Measurements from ENCODE around the gene LSG1. TPM values are rescaled to one million over a fixed set of nuclear protein-coding genes. Genes with fewer than 3 reads are reported as not detected.

The LSG1 gene
- total and polyA plus RNA-seq, 2 of the 13 experiments (the other 11 are each of a cell fraction or from before 2014, with no cell fraction given) = 21.4 to 32.1 TPM

GRCh38 chr3:194682694-194683310 is 10.8 kb upstream of the LSG1 start (continued):
- TF ChIP-seq, protein P1, sequence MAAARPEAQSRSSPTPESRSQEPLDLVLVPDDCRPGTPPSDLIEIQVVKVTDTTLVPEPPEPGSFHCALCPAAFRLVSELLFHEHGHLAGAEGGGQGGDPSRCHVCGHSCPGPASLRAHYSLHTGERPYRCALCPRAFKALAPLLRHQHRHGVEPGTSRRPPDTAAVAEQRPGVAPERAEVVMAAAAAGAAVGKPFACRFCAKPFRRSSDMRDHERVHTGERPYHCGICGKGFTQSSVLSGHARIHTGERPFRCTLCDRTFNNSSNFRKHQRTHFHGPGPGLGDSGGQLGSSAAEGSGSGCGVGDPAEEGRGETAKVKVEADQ (CRISPR knock-in tag; IDR thresholded peaks at IDR 0.05; ENCODE audit: borderline replicate concordance) = no peak
- peak; percentile 7; the same call in 1 of the 2 replicates for TF ChIP-seq SOX5 (CRISPR knock-in tag; IDR thresholded peaks at IDR 0.05; ENCODE audit: borderline replicate concordance)
- TF ChIP-seq KLF12 (CRISPR knock-in tag; IDR thresholded peaks at IDR 0.05; ENCODE audit: borderline replicate concordance) = no peak
- peak; percentile 31; the same call in 1 of the 2 replicates for TF ChIP-seq RXRA (CRISPR knock-in tag; IDR thresholded peaks at IDR 0.05)
- TF ChIP-seq, protein P2, sequence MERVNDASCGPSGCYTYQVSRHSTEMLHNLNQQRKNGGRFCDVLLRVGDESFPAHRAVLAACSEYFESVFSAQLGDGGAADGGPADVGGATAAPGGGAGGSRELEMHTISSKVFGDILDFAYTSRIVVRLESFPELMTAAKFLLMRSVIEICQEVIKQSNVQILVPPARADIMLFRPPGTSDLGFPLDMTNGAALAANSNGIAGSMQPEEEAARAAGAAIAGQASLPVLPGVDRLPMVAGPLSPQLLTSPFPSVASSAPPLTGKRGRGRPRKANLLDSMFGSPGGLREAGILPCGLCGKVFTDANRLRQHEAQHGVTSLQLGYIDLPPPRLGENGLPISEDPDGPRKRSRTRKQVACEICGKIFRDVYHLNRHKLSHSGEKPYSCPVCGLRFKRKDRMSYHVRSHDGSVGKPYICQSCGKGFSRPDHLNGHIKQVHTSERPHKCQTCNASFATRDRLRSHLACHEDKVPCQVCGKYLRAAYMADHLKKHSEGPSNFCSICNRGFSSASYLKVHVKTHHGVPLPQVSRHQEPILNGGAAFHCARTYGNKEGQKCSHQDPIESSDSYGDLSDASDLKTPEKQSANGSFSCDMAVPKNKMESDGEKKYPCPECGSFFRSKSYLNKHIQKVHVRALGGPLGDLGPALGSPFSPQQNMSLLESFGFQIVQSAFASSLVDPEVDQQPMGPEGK (CRISPR knock-in tag; IDR thresholded peaks at IDR 0.05) = peak; percentile 23; the same call in 1 of the 2 replicates
- TF ChIP-seq ZNF891 (CRISPR knock-in tag; IDR thresholded peaks at IDR 0.05) = peak; percentile 65; the same call in 1 of the 2 replicates
- 0 out of 2 replicates have a peak, but pooled peaks have one; percentile 28 for TF ChIP-seq ZNF253 (CRISPR knock-in tag; IDR thresholded peaks at IDR 0.05; ENCODE audit: borderline replicate concordance)
- 0 out of 2 replicates have a peak, but pooled peaks have one; percentile 33 for TF ChIP-seq RCOR2 (CRISPR knock-in tag; IDR thresholded peaks at IDR 0.05)
- TF ChIP-seq RAD51 (IDR thresholded peaks at IDR 0.05; ENCODE audit: borderline replicate concordance) = no peak
- TF ChIP-seq SP1 (IDR thresholded peaks at IDR 0.05) = no peak
- TF ChIP-seq SP1 (CRISPR knock-in tag; IDR thresholded peaks at IDR 0.05) = no peak
- 0 out of 2 replicates have a peak, but pooled peaks have one; percentile 27 for TF ChIP-seq ZNF274 (CRISPR knock-in tag; IDR thresholded peaks at IDR 0.05)
- peak; percentile 52; the same call in 1 of the 2 replicates for TF ChIP-seq HDAC2 (CRISPR knock-in tag; IDR thresholded peaks at IDR 0.05)
- peak; percentile 31; the same call in 1 of the 2 replicates for TF ChIP-seq YEATS2 (CRISPR knock-in tag; IDR thresholded peaks at IDR 0.05; ENCODE audit: borderline replicate concordance)
- TF ChIP-seq YEATS4 (CRISPR knock-in tag; IDR thresholded peaks at IDR 0.05; ENCODE audit: borderline replicate concordance) = peak; percentile 33; the same call in 1 of the 2 replicates
- no peak for TF ChIP-seq MTA1 (CRISPR knock-in tag; IDR thresholded peaks at IDR 0.05; ENCODE audit: borderline replicate concordance)
- TF ChIP-seq ZNF326 (CRISPR knock-in tag; IDR thresholded peaks at IDR 0.05; ENCODE audit: borderline replicate concordance) = no peak
- TF ChIP-seq ESRRA (CRISPR knock-in tag; IDR thresholded peaks at IDR 0.05; ENCODE audit: low read depth) = no peak
- no peak for TF ChIP-seq TRAFD1 (CRISPR knock-in tag; IDR thresholded peaks at IDR 0.05; ENCODE audit: borderline replicate concordance)
- no peak for TF ChIP-seq TAF15 (IDR thresholded peaks at IDR 0.05; ENCODE audit: low read depth, low read length, poor library complexity, severe bottlenecking)
- TF ChIP-seq, protein P3, sequence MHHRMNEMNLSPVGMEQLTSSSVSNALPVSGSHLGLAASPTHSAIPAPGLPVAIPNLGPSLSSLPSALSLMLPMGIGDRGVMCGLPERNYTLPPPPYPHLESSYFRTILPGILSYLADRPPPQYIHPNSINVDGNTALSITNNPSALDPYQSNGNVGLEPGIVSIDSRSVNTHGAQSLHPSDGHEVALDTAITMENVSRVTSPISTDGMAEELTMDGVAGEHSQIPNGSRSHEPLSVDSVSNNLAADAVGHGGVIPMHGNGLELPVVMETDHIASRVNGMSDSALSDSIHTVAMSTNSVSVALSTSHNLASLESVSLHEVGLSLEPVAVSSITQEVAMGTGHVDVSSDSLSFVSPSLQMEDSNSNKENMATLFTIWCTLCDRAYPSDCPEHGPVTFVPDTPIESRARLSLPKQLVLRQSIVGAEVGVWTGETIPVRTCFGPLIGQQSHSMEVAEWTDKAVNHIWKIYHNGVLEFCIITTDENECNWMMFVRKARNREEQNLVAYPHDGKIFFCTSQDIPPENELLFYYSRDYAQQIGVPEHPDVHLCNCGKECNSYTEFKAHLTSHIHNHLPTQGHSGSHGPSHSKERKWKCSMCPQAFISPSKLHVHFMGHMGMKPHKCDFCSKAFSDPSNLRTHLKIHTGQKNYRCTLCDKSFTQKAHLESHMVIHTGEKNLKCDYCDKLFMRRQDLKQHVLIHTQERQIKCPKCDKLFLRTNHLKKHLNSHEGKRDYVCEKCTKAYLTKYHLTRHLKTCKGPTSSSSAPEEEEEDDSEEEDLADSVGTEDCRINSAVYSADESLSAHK (CRISPR knock-in tag; IDR thresholded peaks at IDR 0.05; ENCODE audit: borderline replicate concordance) = no peak
- no peak; the same call in 1 of the 2 replicates for TF ChIP-seq ETV5 (CRISPR knock-in tag; IDR thresholded peaks at IDR 0.05; ENCODE audit: borderline replicate concordance)
- no peak for TF ChIP-seq ZNF616 (CRISPR knock-in tag; IDR thresholded peaks at IDR 0.05; ENCODE audit: low read depth)

Measured in HepG2 (cell line).